Skeletal muscle tissue (tissue), 4 donors: ENCODE measurements around the gene SLC19A3. TPM values are rescaled to one million over a fixed set of nuclear protein-coding genes. Genes with fewer than 3 reads are reported as not detected.
"Not testable (repeated sequence)": the region's sequence is repeated elsewhere in the genome, so short reads cannot be mapped to it uniquely, and the experiment has no call there.

ENCODE experiments used
- H3K27ac ChIP-seq: one replicate; pipeline ENCODE4 v1.7.0; 2013; ENCODE audit warnings: mild to moderate bottlenecking, low read depth, low read length, inconsistent platforms
- H3K27me3 ChIP-seq, 3 donors: one replicate each; pipeline ENCODE4 v1.7.0; 2013; ENCODE audit warnings: low read length in 3 of 3; ENCODE audit not compliant: control insufficient read depth in 3 of 3, insufficient read depth in 3 of 3
- H3K36me3 ChIP-seq, 3 donors: one replicate each; pipeline ENCODE4 v1.7.0; 2013; ENCODE audit warnings: low read length in 3 of 3; ENCODE audit not compliant: control insufficient read depth in 3 of 3, insufficient read depth in 3 of 3
- H3K4me1 ChIP-seq, 3 donors: one replicate each; pipeline ENCODE4 v1.7.0; 2013; ENCODE audit warnings: low read length in 3 of 3, mild to moderate bottlenecking in 3 of 3; ENCODE audit not compliant: control insufficient read depth in 3 of 3, insufficient read depth in 3 of 3
- H3K4me3 ChIP-seq, 3 donors: one replicate each; pipeline ENCODE4 v1.7.0; 2013; ENCODE audit warnings: low read length in 3 of 3
- H3K9ac ChIP-seq, 3 donors: one replicate each; pipeline ENCODE4 v1.7.0; 2013; ENCODE audit warnings: low read length in 3 of 3, mild to moderate bottlenecking in 3 of 3, moderate library complexity in 2 of 3, low read depth in 1 of 3
- H3K9me3 ChIP-seq, 3 donors: one replicate each; pipeline ENCODE4 v1.7.0; 2013; ENCODE audit warnings: low read length in 3 of 3; ENCODE audit not compliant: control insufficient read depth in 3 of 3
- total RNA-seq: library from RNA; depleted of rRNA; stranded (reverse); fragments of >200 nt; gene quantifications from one replicate; pipeline ENCODE4 v1.2.3, GENCODE V29; 2014
- donor health status: Osteomylitis.

The SLC19A3 gene
- total RNA-seq: 4.2 TPM

- Histone ChIP-seq H3K27me3 (peaks cover 0 to 7% (median 4%) of the 10 kb centered on the region in 3 donors), H3K9me3 (no peaks in the 10 kb centered on the region), H3K4me3 (peak within 1 kb of the TSS; percentile 33 to 57 (median 45)), H3K27ac (peak within 1 kb of the TSS; percentile 40), H3K36me3 (no peaks in the 10 kb centered on the region), H3K4me1 (no peaks in the 10 kb centered on the region), H3K9ac (peak within 1 kb of the TSS in 1 of 3 donors; percentile 32)
These were observed at the start of gene SLC19A3 for GRCh38 chr2:227717687-227718567. SLC19A3 (minus strand) TSS chr2:227718028; CDS start chr2:227702318, 15,710 bp downstream.

GRCh38 chr2:227766373-227766883 lies 48.6 kb upstream of the SLC19A3 start:
- Histone ChIP-seq H3K9ac (peak overlapping the region in 1 of 3 donors; percentile 2), H3K36me3 (no peaks in the 10 kb centered on the region), H3K4me3 (no peak overlapping the region), H3K9me3 (no peaks in the 10 kb centered on the region), H3K27me3 (no peaks in the 10 kb centered on the region), H3K4me1 (no peaks in the 10 kb centered on the region), H3K27ac (no peak overlapping the region)

- no peaks in the 10 kb centered on the region for H3K4me1 ChIP-seq
- H3K4me3 ChIP-seq: no peak overlapping the region
- H3K36me3 ChIP-seq: no peaks in the 10 kb centered on the region
- no peaks in the 10 kb centered on the region for H3K27me3 ChIP-seq
- no peaks in the 10 kb centered on the region for H3K9me3 ChIP-seq
- peak overlapping the region in 1 of 3 donors; percentile 2 for H3K9ac ChIP-seq
- no peak overlapping the region for H3K27ac ChIP-seq
These were observed 48.1 kb upstream of the SLC19A3 start for GRCh38 chr2:227765788-227766372.

GRCh38 chr2:227761740-227762476 lies 44.1 kb upstream of the SLC19A3 start:
- H3K4me3 ChIP-seq: no peak overlapping the region
- H3K36me3 ChIP-seq: no peaks in the 10 kb centered on the region
- no peak overlapping the region for H3K9ac ChIP-seq
- no peaks in the 10 kb centered on the region for H3K27me3 ChIP-seq
- H3K4me1 ChIP-seq: no peaks in the 10 kb centered on the region
- H3K27ac ChIP-seq: no peak overlapping the region
- no peaks in the 10 kb centered on the region for H3K9me3 ChIP-seq

- no peaks in the 10 kb centered on the region for H3K9me3 ChIP-seq
- no peaks in the 10 kb centered on the region for H3K4me1 ChIP-seq
- no peak overlapping the region for H3K27ac ChIP-seq
- H3K27me3 ChIP-seq: no peaks in the 10 kb centered on the region
- no peaks in the 10 kb centered on the region for H3K36me3 ChIP-seq
- H3K9ac ChIP-seq: no peak overlapping the region
- H3K4me3 ChIP-seq: no peak overlapping the region
These were observed 41.7 kb upstream of the SLC19A3 start for GRCh38 chr2:227759411-227760118.

- not testable (repeated sequence) for H3K27me3 ChIP-seq, H3K9me3 ChIP-seq, H3K4me3 ChIP-seq, H3K9ac ChIP-seq, H3K27ac ChIP-seq, H3K36me3 ChIP-seq, H3K4me1 ChIP-seq
These were observed 38.4 kb upstream of the SLC19A3 start for GRCh38 chr2:227756261-227756660.

- Histone ChIP-seq H3K4me3 (no peak overlapping the region), H3K4me1 (no peaks in the 10 kb centered on the region), H3K9me3 (no peaks in the 10 kb centered on the region), H3K27ac (no peak overlapping the region), H3K27me3 (no peaks in the 10 kb centered on the region), H3K36me3 (no peaks in the 10 kb centered on the region), H3K9ac (no peak overlapping the region)
These were observed 30.3 kb upstream of the SLC19A3 start for GRCh38 chr2:227748079-227748478.

- Histone ChIP-seq H3K4me1 (no peaks in the 10 kb centered on the region), H3K9me3 (no peaks in the 10 kb centered on the region), H3K36me3 (no peaks in the 10 kb centered on the region), H3K4me3 (no peak within 1 kb of the TSS), H3K9ac (no peak within 1 kb of the TSS), H3K27ac (no peak within 1 kb of the TSS), H3K27me3 (no peaks in the 10 kb centered on the region)
These were observed 27.8 kb upstream of the SLC19A3 start, which contains the start of gene SCYGR8 for GRCh38 chr2:227745594-227745993. SCYGR8 (plus strand) TSS chr2:227745894; CDS start chr2:227745894, 0 bp downstream.

- H3K27me3 ChIP-seq, H3K9ac ChIP-seq, H3K27ac ChIP-seq, H3K9me3 ChIP-seq, H3K4me1 ChIP-seq, H3K36me3 ChIP-seq, H3K4me3 ChIP-seq: not testable (repeated sequence)
These were observed 22.9 kb upstream of the SLC19A3 start for GRCh38 chr2:227740705-227741104.
